ENCODE measurements around the gene LHPP. TPM values are rescaled to one million over a fixed set of nuclear protein-coding genes. Genes with fewer than 3 reads are reported as not detected.
"Not testable (repeated sequence)": the region's sequence is repeated elsewhere in the genome, so short reads cannot be mapped to it uniquely, and the experiment has no call there.

Gene LHPP
- total and polyA plus RNA-seq, 4 donors, result 15.0 to 58.3 (median 35.9) TPM

GRCh38 chr10:124422742-124423141 lies 38.9 kb upstream of the LHPP start:
- H3K27ac ChIP-seq (ENCODE audit: low read depth, low read length), result no peak overlapping the region
- no peaks in the 10 kb centered on the region for H3K9me3 ChIP-seq (ENCODE audit: control insufficient read depth, insufficient read depth, low read length)
- H3K4me1 ChIP-seq (ENCODE audit: control insufficient read depth, insufficient read depth, low read length), result peaks cover 6% of the 10 kb centered on the region
- no peaks in the 10 kb centered on the region for H3K36me3 ChIP-seq (ENCODE audit: control insufficient read depth, insufficient read depth, low read length)
- WGBS (ENCODE audit: insufficient coverage), result 79% methylated on average over 8 of the region's 12 CpGs
- DNase-seq (ENCODE audit: low read depth in 4 of 6, low spot score in 6 of 6), result no peak
- no peak overlapping the region for H3K4me3 ChIP-seq (ENCODE audit: low read depth, low read length)
- peaks cover 4% of the 10 kb centered on the region for H3K27me3 ChIP-seq (ENCODE audit: control insufficient read depth, insufficient read depth, low read length)

- H3K27ac ChIP-seq (ENCODE audit: low read depth, low read length), result no peak overlapping the region
- peaks cover 6% of the 10 kb centered on the region for H3K4me1 ChIP-seq (ENCODE audit: control insufficient read depth, insufficient read depth, low read length)
- WGBS (ENCODE audit: insufficient coverage), result no CpG with 5 or more reads among the region's 5 CpGs
- no peak for DNase-seq (ENCODE audit: low read depth in 4 of 6, low spot score in 6 of 6)
- H3K9me3 ChIP-seq (ENCODE audit: control insufficient read depth, insufficient read depth, low read length), result no peaks in the 10 kb centered on the region
- no peak overlapping the region for H3K4me3 ChIP-seq (ENCODE audit: low read depth, low read length)
- H3K36me3 ChIP-seq (ENCODE audit: control insufficient read depth, insufficient read depth, low read length), result no peaks in the 10 kb centered on the region
- peaks cover 4% of the 10 kb centered on the region for H3K27me3 ChIP-seq (ENCODE audit: control insufficient read depth, insufficient read depth, low read length)
Measured at GRCh38 chr10:124423813-124424212, 37.8 kb upstream of the LHPP start.

GRCh38 chr10:124425227-124425962 lies 36.2 kb upstream of the LHPP start:
- Histone ChIP-seq H3K9me3 (ENCODE audit: control insufficient read depth, insufficient read depth, low read length) (no peaks in the 10 kb centered on the region), H3K27me3 (ENCODE audit: control insufficient read depth, insufficient read depth, low read length) (peaks cover 2% of the 10 kb centered on the region), H3K27ac (ENCODE audit: low read depth, low read length) (no peak overlapping the region), H3K4me1 (ENCODE audit: control insufficient read depth, insufficient read depth, low read length) (no peaks in the 10 kb centered on the region), H3K36me3 (ENCODE audit: control insufficient read depth, insufficient read depth, low read length) (no peaks in the 10 kb centered on the region), H3K4me3 (ENCODE audit: low read depth, low read length) (no peak overlapping the region)
- DNase-seq (ENCODE audit: low read depth in 4 of 6, low spot score in 6 of 6), result no peak
- WGBS (ENCODE audit: insufficient coverage), result 80% methylated on average over 1 of the region's 4 CpGs

- no peak for DNase-seq (ENCODE audit: low read depth in 4 of 6, low spot score in 6 of 6)
- Histone ChIP-seq H3K4me1 (ENCODE audit: control insufficient read depth, insufficient read depth, low read length) (no peaks in the 10 kb centered on the region), H3K27ac (ENCODE audit: low read depth, low read length) (no peak overlapping the region), H3K27me3 (ENCODE audit: control insufficient read depth, insufficient read depth, low read length) (no peaks in the 10 kb centered on the region), H3K9me3 (ENCODE audit: control insufficient read depth, insufficient read depth, low read length) (no peaks in the 10 kb centered on the region), H3K4me3 (ENCODE audit: low read depth, low read length) (no peak overlapping the region), H3K36me3 (ENCODE audit: control insufficient read depth, insufficient read depth, low read length) (no peaks in the 10 kb centered on the region)
- 92% methylated on average over 1 of the region's 3 CpGs for WGBS (ENCODE audit: insufficient coverage)
Measured at GRCh38 chr10:124428207-124428777, 33.3 kb upstream of the LHPP start.

GRCh38 chr10:124429576-124429975 lies 32.0 kb upstream of the LHPP start:
- DNase-seq (ENCODE audit: low read depth in 4 of 6, low spot score in 6 of 6), result no peak
- Histone ChIP-seq H3K36me3 (ENCODE audit: control insufficient read depth, insufficient read depth, low read length) (no peaks in the 10 kb centered on the region), H3K27me3 (ENCODE audit: control insufficient read depth, insufficient read depth, low read length) (no peaks in the 10 kb centered on the region), H3K9me3 (ENCODE audit: control insufficient read depth, insufficient read depth, low read length) (no peaks in the 10 kb centered on the region), H3K4me3 (ENCODE audit: low read depth, low read length) (no peak overlapping the region), H3K27ac (ENCODE audit: low read depth, low read length) (no peak overlapping the region), H3K4me1 (ENCODE audit: control insufficient read depth, insufficient read depth, low read length) (no peaks in the 10 kb centered on the region)
- WGBS (ENCODE audit: insufficient coverage), result 93% methylated on average over 2 of the region's 5 CpGs

- H3K27ac ChIP-seq (ENCODE audit: low read depth, low read length), result no peak overlapping the region
- H3K4me3 ChIP-seq (ENCODE audit: low read depth, low read length), result no peak overlapping the region
- H3K9me3 ChIP-seq (ENCODE audit: control insufficient read depth, insufficient read depth, low read length), result no peaks in the 10 kb centered on the region
- no peaks in the 10 kb centered on the region for H3K36me3 ChIP-seq (ENCODE audit: control insufficient read depth, insufficient read depth, low read length)
- H3K4me1 ChIP-seq (ENCODE audit: control insufficient read depth, insufficient read depth, low read length), result peaks cover 3% of the 10 kb centered on the region
- 100% methylated on average over 1 of the region's 4 CpGs for WGBS (ENCODE audit: insufficient coverage)
- no peak for DNase-seq (ENCODE audit: low read depth in 4 of 6, low spot score in 6 of 6)
- H3K27me3 ChIP-seq (ENCODE audit: control insufficient read depth, insufficient read depth, low read length), result no peaks in the 10 kb centered on the region
Measured at GRCh38 chr10:124430077-124430476, 31.5 kb upstream of the LHPP start.

- Histone ChIP-seq H3K4me3 (ENCODE audit: low read depth, low read length) (no peak overlapping the region), H3K36me3 (ENCODE audit: control insufficient read depth, insufficient read depth, low read length) (no peaks in the 10 kb centered on the region), H3K27ac (ENCODE audit: low read depth, low read length) (no peak overlapping the region), H3K9me3 (ENCODE audit: control insufficient read depth, insufficient read depth, low read length) (no peaks in the 10 kb centered on the region), H3K4me1 (ENCODE audit: control insufficient read depth, insufficient read depth, low read length) (peaks cover 3% of the 10 kb centered on the region), H3K27me3 (ENCODE audit: control insufficient read depth, insufficient read depth, low read length) (no peaks in the 10 kb centered on the region)
- WGBS (ENCODE audit: insufficient coverage), result 100% methylated on average over 1 of the region's 3 CpGs
- DNase-seq (ENCODE audit: low read depth in 4 of 6, low spot score in 6 of 6), result no peak
Measured at GRCh38 chr10:124433461-124433860, 28.2 kb upstream of the LHPP start.

- not testable (repeated sequence) for H3K9me3 ChIP-seq (ENCODE audit: control insufficient read depth, insufficient read depth, low read length); H3K27ac ChIP-seq (ENCODE audit: low read depth, low read length); H3K4me3 ChIP-seq (ENCODE audit: low read depth, low read length); H3K36me3 ChIP-seq (ENCODE audit: control insufficient read depth, insufficient read depth, low read length); H3K4me1 ChIP-seq (ENCODE audit: control insufficient read depth, insufficient read depth, low read length); DNase-seq (ENCODE audit: low read depth in 4 of 6, low spot score in 6 of 6); H3K27me3 ChIP-seq (ENCODE audit: control insufficient read depth, insufficient read depth, low read length)
- WGBS (ENCODE audit: insufficient coverage), result no CpG with 5 or more reads among the region's 4 CpGs
Measured at GRCh38 chr10:124435683-124436082, 25.9 kb upstream of the LHPP start.

- Histone ChIP-seq H3K27me3 (ENCODE audit: control insufficient read depth, insufficient read depth, low read length) (no peaks in the 10 kb centered on the region), H3K36me3 (ENCODE audit: control insufficient read depth, insufficient read depth, low read length) (no peaks in the 10 kb centered on the region), H3K4me1 (ENCODE audit: control insufficient read depth, insufficient read depth, low read length) (peaks cover 3% of the 10 kb centered on the region), H3K27ac (ENCODE audit: low read depth, low read length) (no peak overlapping the region), H3K4me3 (ENCODE audit: low read depth, low read length) (no peak overlapping the region), H3K9me3 (ENCODE audit: control insufficient read depth, insufficient read depth, low read length) (no peaks in the 10 kb centered on the region)
- no peak for DNase-seq (ENCODE audit: low read depth in 4 of 6, low spot score in 6 of 6)
- 94% methylated on average over 6 of the region's 8 CpGs for WGBS (ENCODE audit: insufficient coverage)
Measured at GRCh38 chr10:124436191-124436638, 25.4 kb upstream of the LHPP start.

- H3K4me3 ChIP-seq (ENCODE audit: low read depth, low read length); H3K9me3 ChIP-seq (ENCODE audit: control insufficient read depth, insufficient read depth, low read length); H3K4me1 ChIP-seq (ENCODE audit: control insufficient read depth, insufficient read depth, low read length); DNase-seq (ENCODE audit: low read depth in 4 of 6, low spot score in 6 of 6); H3K36me3 ChIP-seq (ENCODE audit: control insufficient read depth, insufficient read depth, low read length); H3K27ac ChIP-seq (ENCODE audit: low read depth, low read length): not testable (repeated sequence)
- peaks cover 21% of the 10 kb centered on the region for H3K27me3 ChIP-seq (ENCODE audit: control insufficient read depth, insufficient read depth, low read length)
- WGBS (ENCODE audit: insufficient coverage), result 80% methylated on average over 3 of the region's 5 CpGs
Measured at GRCh38 chr10:124441694-124442093, 19.9 kb upstream of the LHPP start.

Measured in spinal cord (tissue), 10 donors.